Measurements from ENCODE around the gene SET. TPM values are rescaled to one million over a fixed set of nuclear protein-coding genes. Genes with fewer than 3 reads are reported as not detected.

SET gene
- polyA plus RNA-seq, 1 donor from 2014 or later = 257 TPM

GRCh38 chr9:128724744-128725211 lies 35.8 kb downstream of the SET start:
- no peaks in the 10 kb centered on the region for H3K27me3 Mint-ChIP-seq
- H3K4me1 Mint-ChIP-seq = peaks cover 5 to 16% (median 14%) of the 10 kb centered on the region in 3 donors
- H3K27ac Mint-ChIP-seq = peak overlapping the region; percentile 95 to 96 (median 95)
- H3K4me3 Mint-ChIP-seq = peak overlapping the region; percentile 92 to 95 (median 94)
- no peaks in the 10 kb centered on the region for H3K36me3 Mint-ChIP-seq
- H3K9me3 Mint-ChIP-seq = no peaks in the 10 kb centered on the region

- Mint-ChIP-seq H3K9me3 (no peaks in the 10 kb centered on the region), H3K4me1 (peaks cover 5 to 13% (median 11%) of the 10 kb centered on the region in 3 donors), H3K27me3 (no peaks in the 10 kb centered on the region), H3K27ac (peak overlapping the region in 2 of 3 donors; percentile 51 to 77), H3K4me3 (no peak overlapping the region), H3K36me3 (no peaks in the 10 kb centered on the region)
Observed at GRCh38 chr9:128727640-128728248, 38.7 kb downstream of the SET start.

- Mint-ChIP-seq H3K27ac (no peak overlapping the region), H3K4me1 (peaks cover 5 to 10% (median 7%) of the 10 kb centered on the region in 3 donors)
Observed at GRCh38 chr9:128728298-128728697, 39.3 kb downstream of the SET start.

GRCh38 chr9:128729302-128729701 lies 40.3 kb downstream of the SET start:
- Mint-ChIP-seq H3K9me3 (no peaks in the 10 kb centered on the region), H3K36me3 (no peaks in the 10 kb centered on the region), H3K4me3 (peak overlapping the region in 1 of 4 donors; percentile 18), H3K4me1 (peaks cover 2 to 8% (median 7%) of the 10 kb centered on the region in 3 donors), H3K27ac (no peak overlapping the region), H3K27me3 (no peaks in the 10 kb centered on the region)

More at GRCh38 chr9:128728298-128728697, 39.3 kb downstream of the SET start:
- Mint-ChIP-seq H3K4me3 (peak overlapping the region in 1 of 4 donors; percentile 9), H3K36me3 (no peaks in the 10 kb centered on the region), H3K9me3 (no peaks in the 10 kb centered on the region), H3K27me3 (no peaks in the 10 kb centered on the region)

- peaks cover 0 to 5% (median 2%) of the 10 kb centered on the region in 3 donors for H3K4me1 Mint-ChIP-seq
- H3K36me3 Mint-ChIP-seq = no peaks in the 10 kb centered on the region
- H3K9me3 Mint-ChIP-seq = no peaks in the 10 kb centered on the region
- H3K27ac Mint-ChIP-seq = no peak overlapping the region
- H3K27me3 Mint-ChIP-seq = no peaks in the 10 kb centered on the region
- no peak overlapping the region for H3K4me3 Mint-ChIP-seq
Observed at GRCh38 chr9:128729766-128730517, 40.9 kb downstream of the SET start.

GRCh38 chr9:128731093-128731492 lies 42.1 kb downstream of the SET start:
- Mint-ChIP-seq H3K27ac (peak overlapping the region in 1 of 3 donors; percentile 71), H3K36me3 (peaks cover 4% of the 10 kb centered on the region), H3K4me3 (no peak overlapping the region), H3K4me1 (no peaks in the 10 kb centered on the region), H3K27me3 (no peaks in the 10 kb centered on the region), H3K9me3 (no peaks in the 10 kb centered on the region)

- Mint-ChIP-seq H3K27ac (no peak overlapping the region), H3K4me3 (no peak overlapping the region), H3K27me3 (no peaks in the 10 kb centered on the region)
Observed at GRCh38 chr9:128731691-128732090, 42.7 kb downstream of the SET start.

GRCh38 chr9:128732576-128732975 lies 43.6 kb downstream of the SET start:
- Mint-ChIP-seq H3K27ac (no peak overlapping the region), H3K36me3 (peaks cover 4% of the 10 kb centered on the region), H3K4me3 (no peak overlapping the region), H3K9me3 (no peaks in the 10 kb centered on the region), H3K4me1 (peaks cover 0 to 1% (median 0%) of the 10 kb centered on the region in 3 donors), H3K27me3 (no peaks in the 10 kb centered on the region)

More at GRCh38 chr9:128731691-128732090, 42.7 kb downstream of the SET start:
- peaks cover 4% of the 10 kb centered on the region for H3K36me3 Mint-ChIP-seq
- no peaks in the 10 kb centered on the region for H3K4me1 Mint-ChIP-seq
- no peaks in the 10 kb centered on the region for H3K9me3 Mint-ChIP-seq

- Mint-ChIP-seq H3K9me3 (no peaks in the 10 kb centered on the region), H3K4me3 (no peak overlapping the region), H3K36me3 (peaks cover 4% of the 10 kb centered on the region), H3K4me1 (peaks cover 0 to 1% (median 0%) of the 10 kb centered on the region in 3 donors), H3K27me3 (no peaks in the 10 kb centered on the region), H3K27ac (no peak overlapping the region)
Observed at GRCh38 chr9:128733256-128733655, 44.2 kb downstream of the SET start.

GRCh38 chr9:128735373-128735772 lies 46.4 kb downstream of the SET start:
- no peaks in the 10 kb centered on the region for H3K9me3 Mint-ChIP-seq
- no peak overlapping the region for H3K4me3 Mint-ChIP-seq
- peaks cover 4% of the 10 kb centered on the region for H3K36me3 Mint-ChIP-seq
- peaks cover 0 to 1% (median 0%) of the 10 kb centered on the region in 3 donors for H3K4me1 Mint-ChIP-seq
- H3K27me3 Mint-ChIP-seq = no peaks in the 10 kb centered on the region
- no peak overlapping the region for H3K27ac Mint-ChIP-seq

- Mint-ChIP-seq H3K27me3 (no peaks in the 10 kb centered on the region), H3K27ac (no peak overlapping the region), H3K4me1 (no peaks in the 10 kb centered on the region), H3K9me3 (no peaks in the 10 kb centered on the region), H3K36me3 (no peaks in the 10 kb centered on the region), H3K4me3 (no peak overlapping the region)
Observed at GRCh38 chr9:128742401-128742800, 53.4 kb downstream of the SET start.

- H3K27me3 Mint-ChIP-seq = no peaks in the 10 kb centered on the region
- H3K4me3 Mint-ChIP-seq = no peak overlapping the region
- H3K27ac Mint-ChIP-seq = no peak overlapping the region
- no peaks in the 10 kb centered on the region for H3K9me3 Mint-ChIP-seq
- no peaks in the 10 kb centered on the region for H3K4me1 Mint-ChIP-seq
- H3K36me3 Mint-ChIP-seq = no peaks in the 10 kb centered on the region
Observed at GRCh38 chr9:128743421-128743820, 54.4 kb downstream of the SET start.

Other genes starting within 250 kb of the SET start
- 25.2 TPM for gene ODF2, start 233.2 kb upstream of the SET start, polyA plus RNA-seq
- gene GLE1, start 184.5 kb upstream of the SET start, polyA plus RNA-seq = 25.3 TPM
- gene SPTAN1, start 136.6 kb upstream of the SET start, polyA plus RNA-seq = 88.0 TPM
- gene DYNC2I2, start 32.4 kb upstream of the SET start, polyA plus RNA-seq = 57.3 TPM
- 0.11 TPM for gene PKN3, start 13.3 kb downstream of the SET start, polyA plus RNA-seq
- gene ZDHHC12, start 34.9 kb downstream of the SET start, polyA plus RNA-seq = 55.3 TPM
- gene ZER1, start 82.7 kb downstream of the SET start, polyA plus RNA-seq = 33.7 TPM
- 30.7 TPM for gene TBC1D13, start 98.0 kb downstream of the SET start, polyA plus RNA-seq
- gene ENDOG, start 129.3 kb downstream of the SET start, polyA plus RNA-seq = 15.3 TPM
- gene SPOUT1, start 140.6 kb downstream of the SET start, polyA plus RNA-seq = 65.2 TPM
- 11.4 TPM for gene KYAT1, start 192.7 kb downstream of the SET start, polyA plus RNA-seq
- gene LRRC8A, start 192.9 kb downstream of the SET start, polyA plus RNA-seq = 26.2 TPM
- gene PHYHD1, start 231.8 kb downstream of the SET start, polyA plus RNA-seq = 1.0 TPM

Measured in IgD-negative memory B cell (primary cell).